GM21825 (cell line): ENCODE measurements around the gene CARMIL3.
"Not testable (repeated sequence)": the region's sequence is repeated elsewhere in the genome, so short reads cannot be mapped to it uniquely, and the experiment has no call there.

Source experiments
- ATAC-seq: cut with Tn5 transposase; IDR thresholded peaks from one replicate; pipeline ENCODE4 v1.9.1; 2021; ENCODE audit warnings: mild to moderate bottlenecking, moderate library complexity; ENCODE audit not compliant: unreplicated experiment

The CARMIL3 gene, protein sequence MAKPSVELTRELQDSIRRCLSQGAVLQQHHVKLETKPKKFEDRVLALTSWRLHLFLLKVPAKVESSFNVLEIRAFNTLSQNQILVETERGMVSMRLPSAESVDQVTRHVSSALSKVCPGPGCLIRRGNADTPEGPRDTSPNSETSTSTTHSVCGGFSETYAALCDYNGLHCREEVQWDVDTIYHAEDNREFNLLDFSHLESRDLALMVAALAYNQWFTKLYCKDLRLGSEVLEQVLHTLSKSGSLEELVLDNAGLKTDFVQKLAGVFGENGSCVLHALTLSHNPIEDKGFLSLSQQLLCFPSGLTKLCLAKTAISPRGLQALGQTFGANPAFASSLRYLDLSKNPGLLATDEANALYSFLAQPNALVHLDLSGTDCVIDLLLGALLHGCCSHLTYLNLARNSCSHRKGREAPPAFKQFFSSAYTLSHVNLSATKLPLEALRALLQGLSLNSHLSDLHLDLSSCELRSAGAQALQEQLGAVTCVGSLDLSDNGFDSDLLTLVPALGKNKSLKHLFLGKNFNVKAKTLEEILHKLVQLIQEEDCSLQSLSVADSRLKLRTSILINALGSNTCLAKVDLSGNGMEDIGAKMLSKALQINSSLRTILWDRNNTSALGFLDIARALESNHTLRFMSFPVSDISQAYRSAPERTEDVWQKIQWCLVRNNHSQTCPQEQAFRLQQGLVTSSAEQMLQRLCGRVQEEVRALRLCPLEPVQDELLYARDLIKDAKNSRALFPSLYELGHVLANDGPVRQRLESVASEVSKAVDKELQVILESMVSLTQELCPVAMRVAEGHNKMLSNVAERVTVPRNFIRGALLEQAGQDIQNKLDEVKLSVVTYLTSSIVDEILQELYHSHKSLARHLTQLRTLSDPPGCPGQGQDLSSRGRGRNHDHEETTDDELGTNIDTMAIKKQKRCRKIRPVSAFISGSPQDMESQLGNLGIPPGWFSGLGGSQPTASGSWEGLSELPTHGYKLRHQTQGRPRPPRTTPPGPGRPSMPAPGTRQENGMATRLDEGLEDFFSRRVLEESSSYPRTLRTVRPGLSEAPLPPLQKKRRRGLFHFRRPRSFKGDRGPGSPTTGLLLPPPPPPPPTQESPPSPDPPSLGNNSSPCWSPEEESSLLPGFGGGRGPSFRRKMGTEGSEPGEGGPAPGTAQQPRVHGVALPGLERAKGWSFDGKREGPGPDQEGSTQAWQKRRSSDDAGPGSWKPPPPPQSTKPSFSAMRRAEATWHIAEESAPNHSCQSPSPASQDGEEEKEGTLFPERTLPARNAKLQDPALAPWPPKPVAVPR (N-terminal part only)

DNA sequence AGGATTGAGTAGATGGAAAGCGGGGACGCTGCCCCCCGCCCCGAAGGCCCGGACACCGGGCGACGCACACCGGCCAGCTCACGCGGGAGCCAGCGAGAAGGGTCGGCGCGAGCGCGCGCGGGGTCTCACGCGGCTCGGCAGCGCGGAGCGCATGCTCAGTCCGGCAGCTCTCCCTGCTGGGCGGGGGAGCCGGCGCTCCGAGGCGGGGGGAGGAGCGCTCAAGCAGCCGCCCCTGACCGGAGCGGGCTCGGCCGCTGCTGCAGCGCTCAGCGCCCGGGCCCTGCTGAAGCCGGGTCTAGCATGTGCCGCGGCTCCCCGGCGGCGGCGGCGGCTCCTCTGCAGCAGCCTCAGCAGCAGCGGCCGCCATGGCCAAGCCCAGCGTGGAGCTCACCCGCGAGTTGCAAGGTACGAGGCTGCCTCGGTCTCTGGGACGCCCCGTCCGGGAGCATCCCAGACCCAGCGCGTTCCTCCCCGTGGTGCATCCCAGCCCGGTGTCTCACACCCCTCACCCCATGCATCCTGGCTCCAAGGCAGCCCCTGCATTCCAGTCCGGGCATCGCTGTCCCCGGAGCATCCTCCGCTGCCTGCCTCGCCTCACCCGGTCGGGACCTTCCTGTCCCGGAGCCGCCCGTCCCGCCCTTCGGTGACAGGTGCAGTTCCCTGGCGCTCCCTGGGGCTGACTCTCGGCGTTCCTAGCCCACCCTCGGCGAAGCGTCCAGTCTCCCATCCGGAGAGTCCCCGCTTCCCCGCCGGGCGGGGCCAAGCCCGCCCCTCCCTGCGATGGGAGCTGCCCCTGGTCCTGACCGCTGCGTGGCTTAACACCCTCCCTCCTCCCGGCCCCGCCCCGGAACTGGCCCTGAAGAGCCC lies at the start of gene CARMIL3:
CARMIL3 (plus strand) TSS at position 221 of the 867 bp plus-strand sequence; CDS start at position 366, 145 bp downstream.
- ATAC-seq, result peak; percentile 73

DNA sequence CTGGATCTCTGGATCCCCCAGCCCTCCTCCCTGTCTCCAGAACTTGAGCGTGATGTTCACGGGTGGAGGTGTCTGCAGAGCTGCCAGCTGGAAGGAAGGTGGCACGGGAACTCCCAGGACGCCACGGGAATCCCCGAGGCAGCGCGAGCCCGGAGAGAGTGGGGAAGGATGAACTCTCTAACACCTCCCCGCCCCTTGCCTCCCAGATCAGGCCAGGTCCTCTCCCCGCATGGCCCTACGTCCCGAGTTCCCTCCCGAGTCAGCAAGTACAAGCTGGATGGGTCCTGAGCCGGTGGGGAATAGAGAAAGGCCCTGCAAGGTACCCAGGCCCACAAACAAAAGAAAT lies 45.4 kb upstream of the CARMIL3 start:
- peak; percentile 25 for ATAC-seq

DNA sequence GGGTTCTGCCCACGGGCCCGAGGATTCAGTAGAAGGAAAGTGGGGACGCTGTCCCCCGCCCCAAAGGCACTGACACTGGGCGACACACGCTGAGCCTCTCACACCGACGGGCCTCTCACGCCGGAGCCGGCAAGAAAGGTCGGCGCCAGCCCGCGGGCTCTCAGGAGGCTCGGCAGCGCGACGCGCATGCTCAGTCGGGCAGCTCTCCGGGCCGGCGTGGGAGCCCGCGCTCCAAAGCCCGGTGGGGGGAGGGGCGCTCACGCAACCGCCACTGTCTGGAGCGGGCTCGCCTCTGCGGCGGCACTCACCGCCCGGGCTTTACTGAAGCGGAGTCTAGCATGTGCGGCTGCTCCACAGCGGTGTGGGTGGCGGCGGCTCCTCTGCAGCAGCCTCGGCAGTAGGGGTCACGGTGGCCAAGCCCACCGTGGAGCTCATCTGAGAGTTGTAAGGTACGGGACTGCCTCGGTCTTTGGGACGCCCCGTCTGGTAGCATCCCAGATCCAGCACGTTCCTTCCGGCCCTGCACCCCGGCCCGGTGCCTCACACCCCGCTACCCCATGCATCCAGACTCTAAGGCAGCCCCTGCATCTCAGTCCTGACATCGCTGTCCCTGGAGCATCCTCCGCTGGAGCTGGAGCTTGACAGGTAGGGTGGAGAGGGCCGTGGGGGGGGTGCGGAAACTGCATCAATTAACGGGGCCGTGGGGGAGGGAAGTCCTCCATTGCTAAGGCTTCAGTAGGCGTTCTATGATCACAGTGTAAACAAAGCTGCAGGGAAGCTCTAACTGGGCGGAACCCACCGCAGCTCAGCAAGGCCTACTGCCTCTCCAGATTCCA lies 44.8 kb upstream of the CARMIL3 start:
- peak; percentile 83 for ATAC-seq

DNA sequence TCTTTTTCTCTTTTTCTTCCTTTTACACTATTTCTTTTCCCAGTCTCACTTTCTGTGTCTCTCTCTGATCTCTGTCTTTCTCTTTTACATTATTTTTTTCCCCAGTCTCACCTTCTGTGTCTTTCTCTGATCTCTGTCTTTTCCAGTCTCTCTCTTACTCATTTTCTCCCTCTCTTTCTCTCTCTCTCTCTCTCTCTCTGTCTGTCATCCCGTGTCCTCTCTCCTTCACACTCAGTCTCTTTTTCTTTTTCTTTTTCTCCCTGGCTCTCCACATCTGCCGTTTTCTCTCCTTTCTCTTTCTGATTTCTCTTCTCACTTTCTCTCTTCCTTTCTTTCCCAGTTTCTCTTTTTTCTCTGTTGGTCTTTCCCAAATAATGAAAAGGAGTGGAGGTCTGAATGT lies 40.8 kb upstream of the CARMIL3 start:
- ATAC-seq, result no peak

DNA sequence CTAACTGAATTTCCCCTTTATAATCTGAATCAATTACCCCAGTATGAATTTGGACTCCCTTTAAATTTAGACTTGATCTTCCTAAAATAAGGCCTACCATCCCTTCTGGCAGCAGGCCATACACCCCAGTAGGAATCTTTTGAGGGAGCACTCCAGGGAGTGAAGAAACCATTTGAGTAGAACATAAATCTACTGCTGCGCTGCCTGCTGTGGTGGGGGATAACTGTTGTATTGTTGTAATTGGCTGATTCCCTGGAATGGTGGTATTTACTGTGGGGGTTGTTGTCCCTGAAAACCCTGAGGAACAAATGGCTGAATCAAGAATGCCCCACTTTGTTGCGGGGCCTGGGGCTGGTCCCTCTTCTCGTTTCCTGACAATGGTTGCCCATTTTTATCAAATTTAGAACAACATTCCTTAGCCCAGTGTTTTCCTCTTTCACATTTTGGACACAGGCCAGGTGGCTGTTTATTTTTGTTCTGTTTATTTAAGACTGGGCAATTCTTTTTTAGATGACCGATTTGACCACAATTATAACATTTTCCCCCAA lies 39.0 kb upstream of the CARMIL3 start:
- not testable (repeated sequence) for ATAC-seq

DNA sequence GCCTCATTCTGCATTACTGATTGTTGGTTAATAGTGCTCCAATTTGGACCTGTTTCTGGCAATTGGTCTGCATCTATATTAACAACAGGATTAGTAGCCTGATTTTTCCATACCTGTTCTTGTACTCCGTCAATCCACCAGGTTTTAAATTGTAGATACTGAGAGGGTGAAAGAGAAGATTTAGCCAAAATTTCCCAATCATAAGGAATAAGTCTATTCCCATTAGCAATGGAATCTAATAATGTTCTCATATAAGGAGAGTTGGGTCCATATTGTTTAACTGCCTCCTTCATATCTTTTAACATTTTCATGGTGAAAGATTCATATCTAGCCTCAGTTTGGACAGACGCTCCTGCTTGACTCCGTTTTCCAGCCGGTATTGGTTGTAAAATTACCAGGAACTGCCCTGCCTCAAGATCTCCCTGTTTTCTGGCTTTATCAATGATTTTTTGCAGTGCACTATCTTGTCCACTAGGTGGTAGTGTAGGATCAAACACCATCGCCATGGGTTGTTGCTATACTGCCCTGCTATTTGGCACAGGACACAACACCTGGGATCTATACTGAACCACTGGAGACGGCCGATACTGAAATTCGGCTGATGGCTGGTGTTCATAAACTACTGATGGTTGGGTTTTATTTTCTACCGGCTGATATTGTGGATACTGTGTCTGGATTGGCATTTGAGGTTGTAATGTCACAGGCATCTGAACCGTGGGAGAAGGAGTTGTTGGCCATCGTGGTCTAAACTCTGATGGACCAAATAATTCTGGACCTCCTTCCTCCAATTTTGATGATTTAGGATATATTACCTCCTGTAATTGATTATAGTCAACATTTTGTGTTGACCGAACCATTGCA lies 37.9 kb upstream of the CARMIL3 start:
- peak; percentile 64 for ATAC-seq

DNA sequence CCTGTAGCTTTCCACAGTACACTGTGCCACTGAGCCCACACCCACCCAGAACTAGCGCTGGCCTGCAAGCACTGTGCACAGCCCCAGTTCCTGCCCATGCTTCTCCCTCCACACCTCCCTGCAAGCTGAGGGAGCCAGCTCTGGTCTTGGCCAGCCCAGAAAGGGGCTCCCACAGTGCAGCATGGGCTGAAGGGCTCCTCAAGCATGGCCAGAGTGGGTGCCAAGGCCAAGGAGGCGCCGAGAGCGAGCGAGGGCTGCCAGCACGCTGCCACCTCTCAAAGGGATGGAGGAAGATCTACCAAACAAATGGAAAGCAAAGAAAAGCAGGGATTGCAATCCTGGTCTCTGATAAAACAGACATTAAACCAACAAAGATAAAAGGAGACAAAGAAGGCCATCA lies 36.1 kb upstream of the CARMIL3 start:
- ATAC-seq, result not testable (repeated sequence)

DNA sequence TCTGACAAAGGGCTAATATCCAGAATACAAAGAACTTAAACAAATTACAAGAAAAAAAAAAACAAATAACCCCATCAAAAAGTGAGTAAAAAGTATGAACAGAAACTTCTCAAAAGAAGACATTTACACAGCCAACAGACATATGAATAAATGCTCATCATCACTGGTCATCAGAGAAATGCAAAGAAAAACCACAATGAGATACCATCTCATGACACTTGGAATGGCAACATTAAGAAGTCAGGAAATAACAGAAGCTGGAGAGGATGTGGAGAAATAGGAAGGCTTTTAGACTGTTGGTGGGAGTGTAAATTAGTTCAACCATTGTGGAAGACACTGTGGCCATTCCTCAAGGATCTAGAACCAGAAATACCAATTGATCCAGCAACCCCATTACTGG lies 32.8 kb upstream of the CARMIL3 start:
- ATAC-seq, result not testable (repeated sequence)

DNA sequence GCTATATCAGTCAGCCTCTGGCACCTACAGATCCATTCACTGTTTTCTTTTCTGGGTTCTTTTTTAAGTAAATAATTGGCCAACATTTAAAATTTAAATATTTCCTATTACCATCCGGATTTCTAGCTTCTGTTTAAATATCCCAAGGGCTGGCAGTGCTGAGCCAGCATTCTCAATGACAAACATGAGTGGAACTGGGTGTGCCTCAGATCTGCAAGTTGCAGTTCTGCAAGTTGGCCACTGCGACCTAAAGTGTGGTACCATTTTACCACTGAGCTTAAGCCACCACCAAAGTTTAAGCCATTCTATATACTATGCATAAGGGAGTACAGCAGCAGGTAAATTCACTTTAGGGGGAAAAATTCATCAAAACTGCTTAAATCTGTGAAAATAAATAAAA lies 31.9 kb upstream of the CARMIL3 start:
- ATAC-seq, result not testable (repeated sequence)

DNA sequence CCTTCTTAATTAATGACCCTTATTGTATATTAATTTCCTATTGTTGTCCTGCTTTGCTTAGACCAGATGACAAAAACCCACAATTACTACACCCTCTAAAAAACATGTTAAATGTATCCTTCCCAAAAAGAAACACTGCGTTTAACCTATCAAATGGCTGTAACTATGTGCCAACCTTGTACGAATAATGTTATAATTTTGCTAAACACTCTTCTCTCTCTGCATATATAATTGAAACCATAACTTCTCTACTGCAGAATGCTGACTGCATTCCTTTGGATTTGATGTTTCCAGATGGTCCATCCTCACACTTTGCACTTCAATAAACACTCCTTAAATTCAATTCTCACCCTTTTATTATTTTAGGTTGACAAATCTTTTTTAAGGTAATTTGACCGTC lies 31.3 kb upstream of the CARMIL3 start:
- not testable (repeated sequence) for ATAC-seq

DNA sequence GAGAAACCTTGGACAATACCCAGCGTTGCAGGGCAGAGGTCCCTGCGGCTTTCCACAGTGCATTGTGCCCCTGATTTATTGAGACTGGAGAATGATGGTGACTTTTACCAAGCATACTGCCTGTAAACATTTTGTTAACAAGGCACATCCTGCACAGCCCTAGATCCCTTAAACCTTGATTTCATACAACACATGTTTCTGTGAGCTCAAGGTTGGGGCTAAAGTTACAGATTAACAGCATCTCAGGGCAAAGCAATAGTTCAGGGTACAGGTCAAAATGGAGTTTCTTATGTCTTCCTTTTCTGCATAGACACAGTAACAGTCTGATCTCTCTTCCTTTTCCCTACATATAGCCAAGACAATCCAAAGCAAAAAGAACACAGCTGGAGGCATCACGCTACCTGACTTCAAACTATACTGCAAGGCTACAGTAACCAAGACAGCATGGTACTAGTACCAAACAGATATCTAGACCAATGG lies 26.8 kb upstream of the CARMIL3 start:
- ATAC-seq, result not testable (repeated sequence)

DNA sequence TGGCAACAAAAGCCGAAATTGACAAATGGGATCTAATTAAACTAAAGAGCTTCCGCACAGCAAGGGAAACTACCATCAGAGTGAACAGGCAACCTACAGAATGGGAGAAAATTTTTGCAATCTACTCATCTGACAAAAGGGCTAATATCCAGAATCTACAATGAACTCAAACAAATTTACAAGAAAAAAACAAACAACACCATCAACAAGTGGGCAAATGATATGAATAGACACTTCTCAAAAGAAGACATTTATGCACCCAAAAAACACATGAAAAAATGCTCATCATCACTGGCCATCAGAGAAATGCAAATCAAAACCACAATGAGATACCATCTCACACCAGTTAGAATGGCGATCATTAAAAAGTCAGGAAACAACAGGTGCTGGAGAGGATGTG lies 22.1 kb upstream of the CARMIL3 start:
- ATAC-seq, result not testable (repeated sequence)

DNA sequence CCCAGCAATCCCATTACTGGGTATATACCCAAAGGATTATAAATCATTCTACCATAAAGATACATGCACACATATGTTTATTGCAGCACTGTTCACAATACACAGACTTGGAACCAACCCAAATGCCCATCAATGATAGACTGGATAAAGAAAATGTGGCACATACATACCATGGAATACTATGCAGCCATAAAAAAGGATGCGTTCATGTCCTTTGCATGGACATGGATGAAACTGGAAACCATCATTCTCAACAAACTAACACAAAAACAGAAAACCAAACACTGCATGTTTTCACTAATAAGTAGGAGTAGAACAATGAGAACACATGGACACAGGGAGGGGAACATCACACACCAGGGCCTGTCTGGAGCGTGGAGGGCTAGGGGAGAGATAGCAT lies 20.5 kb upstream of the CARMIL3 start:
- ATAC-seq, result not testable (repeated sequence)

DNA sequence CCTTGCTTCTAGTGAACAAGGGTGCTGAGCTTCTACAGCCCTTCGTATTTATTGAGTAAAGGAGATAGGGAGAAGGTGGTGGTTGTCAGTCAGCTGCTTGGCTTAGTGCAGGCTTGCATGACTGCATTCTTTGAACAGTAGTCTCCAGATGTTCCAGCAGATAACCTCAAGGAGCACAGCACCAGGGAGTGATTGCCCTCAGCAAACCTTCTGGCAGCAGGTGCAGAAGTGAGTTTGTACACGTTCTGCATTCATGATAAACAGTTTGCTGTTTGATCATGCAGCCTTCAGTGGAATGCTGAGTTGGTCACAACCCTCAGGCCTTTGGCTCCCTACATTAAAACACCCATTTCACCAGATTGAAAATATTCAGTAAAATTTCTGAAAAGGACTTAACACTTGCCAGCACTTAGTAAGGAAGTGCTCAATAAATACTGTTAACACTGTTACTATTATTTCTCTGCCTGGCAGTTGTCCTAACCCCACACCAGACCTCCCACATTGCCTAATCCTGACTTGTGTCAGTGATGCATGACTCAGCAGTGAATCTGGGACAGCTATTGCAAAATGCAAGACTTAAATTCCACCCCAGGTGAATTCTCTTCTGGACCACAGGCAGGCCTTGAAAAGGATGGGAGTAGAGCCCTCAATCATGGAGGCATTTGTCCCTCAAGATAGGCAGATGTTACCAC lies 18.9 kb upstream of the CARMIL3 start:
- ATAC-seq, result no peak

DNA sequence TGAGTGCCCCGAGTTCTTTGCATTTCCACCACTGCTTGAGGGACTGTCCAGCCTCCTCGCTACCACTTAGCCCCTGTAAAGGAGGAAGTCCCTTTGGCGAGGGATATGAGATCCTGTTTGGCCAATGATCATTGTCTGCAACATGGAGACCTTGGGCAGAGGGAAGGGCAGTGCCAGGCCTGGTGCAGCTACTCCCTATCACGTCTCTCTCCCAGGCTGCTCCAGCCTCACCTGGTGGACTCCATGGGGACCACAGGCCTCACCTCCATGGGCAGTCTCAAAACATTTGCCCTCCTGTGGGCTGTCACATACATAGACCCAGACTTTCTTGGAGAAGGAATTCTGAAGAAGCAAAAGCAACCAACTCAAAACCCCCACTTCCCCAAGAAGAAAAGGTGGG lies 16.0 kb upstream of the CARMIL3 start:
- peak; percentile 22 for ATAC-seq

DNA sequence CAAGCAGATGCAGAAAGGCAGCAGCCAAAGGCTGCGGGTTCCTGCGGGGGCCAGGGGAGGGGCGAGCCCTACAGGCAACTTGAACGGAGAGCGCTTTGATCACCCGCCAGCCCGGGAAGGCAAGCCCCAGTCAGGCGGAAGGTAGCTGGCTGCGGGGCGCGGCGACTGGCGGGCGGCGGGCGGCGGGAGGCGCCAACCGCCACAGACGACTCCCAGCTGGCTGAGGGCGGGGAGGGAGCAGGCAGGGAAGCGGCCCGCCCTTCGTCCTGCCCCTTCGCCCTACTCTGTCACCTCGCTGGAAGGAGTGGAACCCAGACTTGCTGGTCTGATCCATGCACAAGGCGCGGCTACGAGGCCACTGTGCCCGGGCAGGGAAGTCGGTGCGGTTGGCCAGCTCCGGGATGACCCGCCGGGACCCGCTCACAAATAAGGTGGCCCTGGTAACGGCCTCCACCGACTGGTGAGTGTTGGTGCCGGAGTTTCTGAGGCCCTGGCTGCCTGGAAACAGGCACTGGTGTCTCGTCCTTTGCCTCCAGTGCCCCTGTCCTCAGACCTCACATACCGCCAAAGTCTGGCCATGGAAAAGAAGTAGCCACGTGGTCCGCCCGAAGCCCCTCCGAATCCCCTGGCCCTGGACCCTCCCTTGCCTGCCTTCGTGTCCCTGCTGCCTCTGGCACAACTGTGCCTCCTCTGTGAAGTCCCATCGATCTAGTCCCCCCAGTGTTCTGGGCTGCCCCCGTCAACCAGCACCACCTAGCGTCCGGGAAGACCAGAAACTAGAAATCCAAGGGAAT lies 15.4 kb upstream of the CARMIL3 start:
- peak; percentile 60 for ATAC-seq
